ENCODE measurements around the gene GUCY1B1.

GUCY1B1 gene

GRCh38 chr4:155800685-155801343 lies 42.0 kb downstream of the GUCY1B1 start:
- no peak for DNase-seq

GRCh38 chr4:155802190-155802959 lies 43.6 kb downstream of the GUCY1B1 start:
- no peak for DNase-seq

- no peak for DNase-seq
Observed at GRCh38 chr4:155805016-155805415, 46.2 kb downstream of the GUCY1B1 start.

GRCh38 chr4:155807021-155807420 lies 48.2 kb downstream of the GUCY1B1 start:
- DNase-seq: no peak

GRCh38 chr4:155809835-155810234 lies 51.0 kb downstream of the GUCY1B1 start:
- no peak for DNase-seq

GRCh38 chr4:155811083-155811482 lies 52.3 kb downstream of the GUCY1B1 start:
- no peak for DNase-seq

GRCh38 chr4:155818639-155819038 lies 59.8 kb downstream of the GUCY1B1 start:
- DNase-seq: no peak

- no peak for DNase-seq
Observed at GRCh38 chr4:155819066-155819465, 60.2 kb downstream of the GUCY1B1 start.

- no peak for DNase-seq
Observed at GRCh38 chr4:155820887-155821518, 62.2 kb downstream of the GUCY1B1 start.

- DNase-seq: no peak
Observed at GRCh38 chr4:155822572-155822971, 63.8 kb downstream of the GUCY1B1 start.

GRCh38 chr4:155828628-155829027 lies 69.8 kb downstream of the GUCY1B1 start:
- DNase-seq: no peak

- no peak for DNase-seq
Observed at GRCh38 chr4:155832664-155833063, 73.8 kb downstream of the GUCY1B1 start.

- DNase-seq: no peak
Observed at GRCh38 chr4:155837203-155837796, 78.5 kb downstream of the GUCY1B1 start.

GRCh38 chr4:155842080-155842479 lies 83.3 kb downstream of the GUCY1B1 start:
- DNase-seq: no peak

- no peak for DNase-seq
Observed at GRCh38 chr4:155846929-155847328, 88.1 kb downstream of the GUCY1B1 start.

GRCh38 chr4:155849042-155849441 lies 90.2 kb downstream of the GUCY1B1 start:
- DNase-seq: no peak

GRCh38 chr4:155853189-155853588 lies 94.4 kb downstream of the GUCY1B1 start:
- no peak for DNase-seq

GRCh38 chr4:155854582-155855226 lies 95.9 kb downstream of the GUCY1B1 start:
- no peak for DNase-seq

GRCh38 chr4:155855897-155856296 lies 97.1 kb downstream of the GUCY1B1 start:
- DNase-seq: no peak
